Measurements from ENCODE around the gene FAM110A.

GRCh38 chr20:887137-887536 is 53.6 kb downstream of the FAM110A start:
- TF ChIP-seq, protein P1, sequence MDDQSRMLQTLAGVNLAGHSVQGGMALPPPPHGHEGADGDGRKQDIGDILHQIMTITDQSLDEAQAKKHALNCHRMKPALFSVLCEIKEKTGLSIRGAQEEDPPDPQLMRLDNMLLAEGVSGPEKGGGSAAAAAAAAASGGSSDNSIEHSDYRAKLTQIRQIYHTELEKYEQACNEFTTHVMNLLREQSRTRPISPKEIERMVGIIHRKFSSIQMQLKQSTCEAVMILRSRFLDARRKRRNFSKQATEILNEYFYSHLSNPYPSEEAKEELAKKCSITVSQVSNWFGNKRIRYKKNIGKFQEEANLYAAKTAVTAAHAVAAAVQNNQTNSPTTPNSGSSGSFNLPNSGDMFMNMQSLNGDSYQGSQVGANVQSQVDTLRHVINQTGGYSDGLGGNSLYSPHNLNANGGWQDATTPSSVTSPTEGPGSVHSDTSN (IDR thresholded peaks at IDR 0.05): no peak
- TF ChIP-seq, protein P2, sequence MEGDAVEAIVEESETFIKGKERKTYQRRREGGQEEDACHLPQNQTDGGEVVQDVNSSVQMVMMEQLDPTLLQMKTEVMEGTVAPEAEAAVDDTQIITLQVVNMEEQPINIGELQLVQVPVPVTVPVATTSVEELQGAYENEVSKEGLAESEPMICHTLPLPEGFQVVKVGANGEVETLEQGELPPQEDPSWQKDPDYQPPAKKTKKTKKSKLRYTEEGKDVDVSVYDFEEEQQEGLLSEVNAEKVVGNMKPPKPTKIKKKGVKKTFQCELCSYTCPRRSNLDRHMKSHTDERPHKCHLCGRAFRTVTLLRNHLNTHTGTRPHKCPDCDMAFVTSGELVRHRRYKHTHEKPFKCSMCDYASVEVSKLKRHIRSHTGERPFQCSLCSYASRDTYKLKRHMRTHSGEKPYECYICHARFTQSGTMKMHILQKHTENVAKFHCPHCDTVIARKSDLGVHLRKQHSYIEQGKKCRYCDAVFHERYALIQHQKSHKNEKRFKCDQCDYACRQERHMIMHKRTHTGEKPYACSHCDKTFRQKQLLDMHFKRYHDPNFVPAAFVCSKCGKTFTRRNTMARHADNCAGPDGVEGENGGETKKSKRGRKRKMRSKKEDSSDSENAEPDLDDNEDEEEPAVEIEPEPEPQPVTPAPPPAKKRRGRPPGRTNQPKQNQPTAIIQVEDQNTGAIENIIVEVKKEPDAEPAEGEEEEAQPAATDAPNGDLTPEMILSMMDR (IDR thresholded peaks at IDR 0.05): no peak
- no peak for TF ChIP-seq CHD2 (IDR thresholded peaks at IDR 0.05; ENCODE audit: low read length, partially characterized antibody)
